MCF 10A (cell line): ENCODE data around the gene LRMDA. TPM values are rescaled to one million over a fixed set of nuclear protein-coding genes. Genes with fewer than 3 reads are reported as not detected.

Experiments used
- BruUV-seq: library from RNA; stranded (reverse); fragments of 400-500 nt; replicated peaks from 2 replicates; lab custom pipeline; 2021; lab: Mats Ljungman, UMichigan
- CTCF ChIA-PET: fragments of 300-600 bp; sonication (Branson Sonifier 250); formaldehyde crosslinking; extraction: SDS; loops from one replicate; lab custom pipeline; 2021; ENCODE audit warnings: antibody characterized with exemption, inconsistent platforms; lab: Yijun Ruan, JAX
- POLR2A ChIA-PET: fragments of 300-600, 350-650 bp; sonication (Branson Sonifier 250); formaldehyde crosslinking; extraction: SDS; loops from one replicate; lab custom pipeline; 2020; ENCODE audit warnings: antibody characterized with exemption, inconsistent platforms; lab: Yijun Ruan, JAX
- DNase-seq: peaks from one replicate; pipeline ENCODE4 v3.0.0-alpha.2; 2018; ENCODE audit not compliant: unreplicated experiment
- H3K27ac Mint-ChIP-seq: one replicate; pipeline ENCODE4 v1.8.0; 2022; ENCODE audit warnings: mild to moderate bottlenecking, low read depth, mixed read lengths; ENCODE audit not compliant: unreplicated experiment
- H3K27me3 Mint-ChIP-seq: one replicate; pipeline ENCODE4 v1.8.0; 2022; ENCODE audit warnings: mixed read lengths; ENCODE audit not compliant: insufficient read depth, unreplicated experiment
- H3K36me3 Mint-ChIP-seq: one replicate; pipeline ENCODE4 v1.8.0; 2022; ENCODE audit warnings: mild to moderate bottlenecking, moderate library complexity, mixed read lengths; ENCODE audit not compliant: insufficient read depth, unreplicated experiment
- H3K4me1 Mint-ChIP-seq: one replicate; pipeline ENCODE4 v1.8.0; 2022; ENCODE audit warnings: mixed read lengths; ENCODE audit not compliant: insufficient read depth, unreplicated experiment
- H3K4me3 Mint-ChIP-seq: one replicate; pipeline ENCODE4 v1.8.0; 2022; ENCODE audit warnings: mild to moderate bottlenecking, moderate library complexity, mixed read lengths; ENCODE audit not compliant: unreplicated experiment
- H3K9me3 Mint-ChIP-seq: one replicate; pipeline ENCODE4 v1.8.0; 2022; ENCODE audit warnings: mixed read lengths; ENCODE audit not compliant: unreplicated experiment
- CTCF ChIP-seq: fragments of 200-600 bp; IDR thresholded peaks from one replicate; pipeline ENCODE4 v1.8.0; 2022; ENCODE audit warnings: antibody characterized with exemption, mild to moderate bottlenecking; ENCODE audit not compliant: unreplicated experiment
- intact Hi-C: fragments of 100-400 bp; cut with micrococcal nuclease; formaldehyde crosslinking; loops from 2 replicates; pipeline ENCODE4 v1.14.1; 2022
- total RNA-seq: library from RNA; stranded (reverse); gene quantifications from 2 replicates; pipeline ENCODE4 v1.2.3, GENCODE V29; 2022

Gene LRMDA
- total RNA-seq, 1 experiment from 2014 or later: not detected

- Mint-ChIP-seq H3K27me3 (no peaks in the 10 kb centered on the region), H3K4me3 (no peak overlapping the region), H3K4me1 (no peaks in the 10 kb centered on the region), H3K36me3 (no peaks in the 10 kb centered on the region), H3K27ac (no peak overlapping the region), H3K9me3 (no peaks in the 10 kb centered on the region)
- POLR2A ChIA-PET: no interaction called here
- no TSS peak for BruUV-seq
- no peak for TF ChIP-seq CTCF
- intact Hi-C loops: no loop called here
- CTCF ChIA-PET: no interaction called here
- no peak for DNase-seq
These were observed 523.1 kb downstream of the LRMDA start for GRCh38 chr10:75954486-75954885.

GRCh38 chr10:75955973-75956502 lies 524.6 kb downstream of the LRMDA start:
- H3K4me3 Mint-ChIP-seq: no peak overlapping the region
- no TSS peak for BruUV-seq
- H3K4me1 Mint-ChIP-seq: no peaks in the 10 kb centered on the region
- H3K27me3 Mint-ChIP-seq: no peaks in the 10 kb centered on the region
- ChIA-PET CTCF (interaction anchor here (0.6 to 1.0 kb wide), 4 partner anchors 25 to 1049 kb away, joined by 3 read pairs; no protein-coding TSS in a partner anchor), POLR2A (no interaction called here)
- H3K27ac Mint-ChIP-seq: no peak overlapping the region
- no peak for TF ChIP-seq CTCF
- no peak for DNase-seq
- no peaks in the 10 kb centered on the region for H3K36me3 Mint-ChIP-seq
- H3K9me3 Mint-ChIP-seq: no peaks in the 10 kb centered on the region
- intact Hi-C loops: no loop called here

- TF ChIP-seq CTCF: no peak
- no TSS peak for BruUV-seq
- Mint-ChIP-seq H3K36me3 (no peaks in the 10 kb centered on the region), H3K27ac (no peak overlapping the region), H3K9me3 (no peaks in the 10 kb centered on the region), H3K4me3 (no peak overlapping the region), H3K27me3 (no peaks in the 10 kb centered on the region), H3K4me1 (no peaks in the 10 kb centered on the region)
- intact Hi-C loops: no loop called here
- peak; percentile 5 for DNase-seq
- CTCF ChIA-PET: no interaction called here
- POLR2A ChIA-PET: no interaction called here
These were observed 525.2 kb downstream of the LRMDA start for GRCh38 chr10:75956624-75957023.

- H3K27ac Mint-ChIP-seq: no peak overlapping the region
- H3K4me3 Mint-ChIP-seq: no peak overlapping the region
- no peak for DNase-seq
- H3K36me3 Mint-ChIP-seq: no peaks in the 10 kb centered on the region
- intact Hi-C loops: no loop called here
- no peaks in the 10 kb centered on the region for H3K9me3 Mint-ChIP-seq
- BruUV-seq: no TSS peak
- ChIA-PET CTCF (no interaction called here), POLR2A (no interaction called here)
- H3K4me1 Mint-ChIP-seq: no peaks in the 10 kb centered on the region
- TF ChIP-seq CTCF: no peak
- no peaks in the 10 kb centered on the region for H3K27me3 Mint-ChIP-seq
These were observed 526.1 kb downstream of the LRMDA start for GRCh38 chr10:75957314-75958120.
